CD4-positive, alpha-beta T cell treated with Interleukin-1 beta for 1 hour (primary cell): ENCODE data around the gene SDR42E2.
"Not testable (repeated sequence)": the region's sequence is repeated elsewhere in the genome, so short reads cannot be mapped to it uniquely, and the experiment has no call there.

Source experiments
- DNase-seq, 2 donors: peaks; one replicate each; pipeline ENCODE4 v3.0.0-alpha.2; 2020 to 2022

SDR42E2 gene

DNA sequence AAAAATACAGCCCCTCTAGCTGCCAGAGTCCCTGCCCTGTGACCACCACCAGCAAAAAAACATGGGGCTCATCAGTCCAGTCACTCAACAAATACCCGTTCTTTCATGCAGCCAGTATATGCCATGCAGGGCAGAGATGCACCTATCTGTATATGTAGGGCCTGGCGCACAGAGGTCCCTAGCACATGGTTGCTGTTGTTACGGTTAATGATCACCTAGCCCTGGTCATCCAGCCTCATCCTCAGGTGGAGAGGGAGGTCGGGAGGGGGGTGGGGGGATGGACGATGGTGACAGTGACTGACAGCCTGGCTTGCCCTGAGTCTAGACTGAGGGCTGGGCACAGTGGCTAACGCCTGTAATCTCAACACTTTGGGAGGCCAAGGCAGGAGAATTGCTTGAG is 1.5 kb downstream of the SDR42E2 start:
- no peak for DNase-seq

DNA sequence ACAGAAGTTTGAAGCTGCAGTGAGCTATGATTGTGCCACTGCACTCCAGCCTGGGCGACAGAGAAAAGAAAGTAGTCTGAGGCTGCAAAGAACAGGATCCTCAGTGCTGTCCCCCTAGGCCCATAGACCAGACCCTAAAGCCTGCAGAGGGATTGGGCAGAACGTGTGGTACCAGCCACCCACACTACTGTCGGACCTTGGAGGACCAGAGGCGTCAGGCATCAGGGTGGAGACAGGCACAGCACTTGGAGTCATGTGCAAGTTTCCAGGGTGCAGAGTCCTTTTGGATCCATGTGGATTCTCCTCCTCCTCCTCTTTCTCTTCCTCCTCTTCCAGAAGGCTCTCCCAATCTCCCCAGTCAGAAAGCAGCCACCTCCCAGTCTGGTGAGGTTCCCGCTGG is 2.2 kb downstream of the SDR42E2 start:
- DNase-seq, result no peak

DNA sequence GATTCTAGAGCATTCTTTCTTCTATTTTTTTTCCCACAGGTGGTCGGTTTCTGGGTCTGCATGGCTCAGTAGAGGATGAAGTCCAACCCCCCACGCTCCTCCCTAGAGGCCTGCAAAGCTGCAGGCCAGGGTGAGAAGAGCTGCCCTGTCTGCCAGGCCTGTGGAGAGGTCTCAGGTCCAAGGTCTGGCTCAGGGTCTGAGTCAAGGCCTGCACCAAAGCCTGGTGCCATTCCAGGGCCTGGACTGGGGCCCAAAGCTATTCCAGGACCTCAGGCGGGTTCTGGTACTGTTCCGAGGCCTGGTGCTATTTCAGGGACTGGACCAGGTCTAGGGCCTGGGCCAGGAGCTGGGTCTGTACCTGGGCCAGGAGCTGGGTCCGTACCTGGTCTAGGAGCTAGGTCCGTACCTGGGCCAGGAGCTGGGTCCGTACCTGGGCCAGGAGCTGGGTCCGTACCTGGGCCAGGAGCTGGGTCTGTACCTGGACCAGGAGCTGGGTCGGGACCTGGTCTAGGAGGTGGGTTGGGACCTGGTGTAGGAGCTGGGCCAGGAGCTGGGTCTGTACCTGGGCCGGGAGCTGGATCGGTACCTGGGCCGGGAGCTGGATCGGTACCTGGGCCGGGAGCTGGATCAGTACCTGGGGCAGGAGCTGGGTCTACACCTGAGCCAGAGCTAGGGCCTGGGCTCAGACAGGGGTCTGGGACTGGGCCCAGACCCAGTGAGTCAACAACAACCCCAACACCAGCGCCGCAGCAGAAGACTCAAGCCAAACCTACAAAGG is 3.4 kb downstream of the SDR42E2 start:
- DNase-seq, result no peak

DNA sequence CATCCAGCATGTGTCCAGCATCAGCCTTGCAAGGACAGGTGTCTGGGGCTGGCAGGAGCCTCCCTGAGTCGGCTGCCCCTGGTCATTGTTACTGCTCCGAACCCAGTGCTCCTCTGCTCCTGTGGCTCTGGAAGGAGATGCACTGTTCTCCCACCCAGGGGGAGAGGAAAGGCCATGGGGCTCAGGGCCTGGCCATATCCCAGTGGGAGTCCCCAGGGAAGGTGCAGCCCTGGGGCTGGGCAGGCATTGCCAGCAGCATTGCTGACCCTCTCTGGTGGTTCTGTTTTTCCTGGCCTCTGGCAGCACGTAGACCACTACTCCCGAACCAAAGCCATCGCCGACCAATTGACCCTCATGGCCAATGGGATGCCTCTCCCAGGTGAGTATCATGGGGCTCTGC is 9.6 kb downstream of the SDR42E2 start:
- no peak for DNase-seq

DNA sequence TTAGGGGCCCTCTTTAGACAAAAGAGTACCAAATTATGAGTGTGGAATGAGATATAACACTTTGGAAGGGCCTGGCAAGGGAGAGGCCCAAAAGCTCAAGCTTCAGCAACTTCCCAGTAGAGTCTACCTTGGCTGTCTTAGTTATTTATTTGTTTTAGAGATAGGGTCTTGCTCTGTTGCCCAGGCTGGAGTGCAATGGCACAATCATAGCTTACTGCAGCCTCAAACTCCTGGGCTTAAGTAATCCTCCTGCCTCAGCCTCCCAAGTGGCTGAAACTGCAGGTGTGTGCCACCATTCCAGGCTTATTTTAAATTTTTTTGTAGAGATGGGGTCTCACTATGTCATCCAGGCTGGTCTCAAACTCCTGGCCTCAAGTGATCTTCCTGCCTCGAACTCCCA is 10.3 kb downstream of the SDR42E2 start:
- not testable (repeated sequence) for DNase-seq

DNA sequence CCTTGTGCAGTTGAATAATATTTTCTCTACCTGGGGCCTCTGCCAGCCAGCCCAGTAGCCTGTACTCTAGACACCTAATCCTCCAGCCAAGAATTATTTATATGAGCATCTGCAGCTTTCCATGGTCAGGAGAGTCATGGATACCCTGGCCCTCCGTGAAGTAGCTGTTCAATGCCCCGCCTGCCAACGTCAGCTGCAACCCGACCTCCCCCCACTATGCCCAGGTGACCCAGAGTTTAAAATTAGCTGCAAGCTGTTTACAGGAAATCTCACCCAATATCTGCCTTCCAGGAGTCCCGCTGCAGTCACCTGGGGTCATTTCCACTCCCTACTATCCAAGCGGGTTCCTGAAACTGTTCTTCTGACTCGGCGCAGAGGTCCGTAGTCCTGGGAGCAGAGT is 12.3 kb downstream of the SDR42E2 start:
- DNase-seq, result no peak

DNA sequence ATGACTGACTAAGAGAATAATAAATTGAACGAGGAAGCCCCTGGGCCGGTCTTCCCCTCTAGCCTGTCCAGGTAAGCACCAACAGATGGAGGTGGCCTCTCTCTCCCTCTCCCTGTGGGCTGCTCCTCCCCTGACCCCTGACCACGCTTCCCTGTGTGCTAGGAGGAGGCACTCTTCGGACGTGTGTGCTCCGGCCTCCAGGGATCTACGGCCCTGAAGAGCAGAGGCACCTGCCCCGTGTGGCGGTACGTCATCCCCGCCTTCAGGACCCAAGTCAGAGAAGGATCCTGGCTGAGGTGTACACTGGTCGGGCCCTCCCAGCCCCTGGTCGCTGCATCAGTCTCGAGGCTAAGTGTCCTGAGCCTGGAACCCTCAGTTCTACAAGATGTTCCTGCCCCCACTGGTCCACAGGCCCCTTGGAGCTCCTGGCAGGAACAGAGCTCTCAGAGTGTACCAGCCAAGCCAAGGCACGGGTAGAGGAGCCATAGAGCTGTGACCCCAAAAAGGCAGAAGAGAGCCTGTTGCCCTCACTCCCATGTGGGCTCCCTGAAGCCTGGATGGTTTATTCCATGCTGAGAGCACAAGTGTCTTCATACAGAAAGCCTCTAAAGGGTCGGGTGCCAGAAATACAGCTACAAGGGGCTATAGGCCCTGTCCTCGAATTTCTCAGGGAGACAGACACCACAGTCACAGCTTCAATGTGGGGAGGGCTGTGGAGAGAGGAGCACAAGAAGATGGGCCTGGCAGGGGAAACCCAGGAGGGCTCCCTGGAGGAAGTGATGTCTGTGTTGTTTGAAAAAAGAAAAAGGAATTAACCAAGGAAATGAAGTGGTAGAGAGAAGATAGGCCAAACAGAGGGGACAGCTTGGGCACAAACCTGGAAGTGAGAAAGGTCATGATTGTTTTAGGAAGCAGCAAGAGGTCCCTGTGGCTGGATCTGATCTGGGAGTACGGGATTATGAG is 15.9 kb downstream of the SDR42E2 start:
- DNase-seq, result no peak

DNA sequence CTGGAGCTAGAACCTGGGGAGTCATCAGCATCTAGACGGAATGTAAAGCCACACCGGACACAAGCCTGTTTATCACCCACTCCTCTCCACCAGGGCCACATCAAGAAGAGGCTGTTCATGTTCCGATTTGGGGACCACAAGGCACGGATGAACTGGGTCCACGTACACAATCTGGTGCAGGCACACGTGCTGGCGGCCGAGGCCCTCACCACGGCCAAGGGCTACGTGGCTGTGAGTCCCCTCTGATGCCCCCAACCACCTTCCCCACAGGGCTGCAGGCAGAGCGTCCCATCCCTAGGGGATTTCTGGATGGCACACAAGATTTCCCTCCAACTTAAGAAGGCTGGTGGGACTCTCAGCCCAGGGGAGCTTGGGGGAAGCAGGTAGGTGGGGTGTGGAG is 19.1 kb downstream of the SDR42E2 start:
- DNase-seq, result no peak

DNA sequence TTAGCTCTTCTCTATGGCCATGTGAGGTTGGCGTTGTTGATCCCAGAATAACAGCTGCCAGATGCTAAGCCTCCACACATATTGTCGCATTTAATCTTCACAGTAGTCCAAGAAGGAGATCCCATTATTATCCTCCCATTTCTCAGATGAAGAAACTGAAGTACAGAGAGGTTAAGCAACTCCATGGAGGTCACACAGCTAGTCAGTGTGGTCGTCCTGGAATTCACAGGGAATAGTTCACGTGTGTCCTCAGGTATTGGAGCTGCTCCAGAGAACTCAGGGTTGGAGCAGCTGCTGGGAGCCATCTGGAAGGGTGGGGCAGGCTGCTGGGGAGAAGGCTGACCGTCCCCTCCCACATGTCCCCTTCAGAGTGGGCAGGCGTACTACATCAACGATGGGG is 19.5 kb downstream of the SDR42E2 start:
- no peak for DNase-seq

DNA sequence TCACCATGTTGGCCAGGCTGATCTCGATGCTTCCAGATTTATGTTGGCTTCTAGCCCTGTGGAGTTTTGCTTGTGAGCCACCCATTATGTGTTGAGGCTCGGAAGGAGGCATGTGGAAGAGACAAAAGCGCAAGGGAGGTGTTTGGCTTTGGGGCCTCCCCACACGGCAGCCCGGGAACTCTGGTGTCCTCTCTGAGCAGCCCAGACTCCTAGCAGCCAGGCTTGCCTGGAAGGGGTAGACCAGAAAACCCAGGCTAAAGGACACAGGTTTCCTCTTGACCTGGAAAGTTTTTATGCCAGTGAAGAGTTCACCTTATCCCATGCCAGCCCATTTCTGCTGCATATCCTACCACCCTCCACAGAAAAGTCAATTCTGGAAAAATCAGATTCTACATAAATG is 21.0 kb downstream of the SDR42E2 start:
- DNase-seq, result no peak

DNA sequence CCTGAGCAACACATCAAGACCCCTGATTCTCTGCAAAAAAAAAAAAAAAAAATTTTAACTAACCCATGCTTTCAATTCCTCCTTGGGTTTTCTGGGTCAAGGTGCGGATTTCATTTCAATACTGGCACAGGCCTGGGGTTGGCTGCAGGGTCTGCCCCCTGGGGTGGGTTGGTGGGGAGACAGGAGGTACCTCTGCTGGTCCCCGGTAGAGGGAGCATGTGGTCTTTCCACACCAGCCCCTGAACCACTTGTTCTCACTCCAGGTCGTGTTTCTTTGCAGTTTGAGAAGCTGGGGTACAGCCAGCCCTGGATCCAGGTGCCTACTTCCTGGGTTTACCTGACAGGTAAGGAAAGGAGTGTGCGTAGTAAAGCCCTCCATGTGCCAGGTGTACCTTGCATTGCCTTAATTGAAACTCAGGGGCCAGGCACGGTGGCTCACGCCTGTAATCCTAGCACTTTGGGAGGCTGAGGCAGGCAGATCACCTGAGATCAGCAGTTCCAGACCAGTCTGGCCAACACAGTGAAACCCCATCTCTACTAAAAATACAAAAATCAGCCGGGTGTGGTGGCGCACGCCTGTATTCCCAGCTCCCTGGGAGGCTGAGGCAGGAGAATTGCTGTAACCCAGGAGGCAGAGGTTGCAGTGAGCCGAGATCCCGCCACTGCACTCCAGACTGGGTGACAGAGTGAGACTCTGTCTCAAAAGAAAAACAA is 21.8 kb downstream of the SDR42E2 start:
- peak; percentile 21 to 32 for DNase-seq

DNA sequence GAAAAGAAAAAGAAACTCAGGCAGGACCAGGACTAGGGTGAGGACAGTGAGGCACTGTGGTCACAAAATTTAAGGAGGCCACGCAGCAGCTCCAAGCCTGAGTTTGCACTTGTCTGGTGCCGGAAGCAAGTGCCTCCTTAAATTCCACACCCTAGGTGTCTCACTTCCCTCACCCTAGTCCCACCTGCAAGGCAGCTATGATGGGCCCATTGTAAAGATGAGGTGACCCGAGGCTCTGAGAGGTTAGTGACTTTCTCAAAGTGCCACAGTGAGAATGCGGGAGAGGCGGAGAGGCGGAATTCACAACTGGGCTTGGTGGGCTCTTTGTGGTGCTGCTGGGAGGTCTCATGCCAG is 22.3 kb downstream of the SDR42E2 start:
- no peak for DNase-seq

DNA sequence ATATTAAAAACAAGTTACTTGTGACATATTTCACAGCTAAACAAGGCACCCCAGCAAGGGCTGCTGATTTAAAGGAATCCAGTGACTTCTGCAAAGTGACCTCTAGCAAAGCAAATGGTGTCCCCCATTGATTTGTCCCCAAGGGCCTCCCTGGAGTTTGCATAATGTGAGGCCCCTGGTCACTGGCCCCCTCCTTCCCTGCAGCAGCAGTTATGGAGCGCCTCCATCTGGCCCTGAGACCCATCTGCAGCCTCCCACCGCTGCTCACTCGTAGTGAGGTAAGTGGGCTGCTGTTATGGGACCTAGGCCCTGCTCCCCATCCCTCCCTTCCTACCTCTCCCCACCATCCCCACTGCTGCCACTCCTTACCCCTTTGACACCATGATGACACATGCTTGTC is 24.2 kb downstream of the SDR42E2 start:
- no peak for DNase-seq

DNA sequence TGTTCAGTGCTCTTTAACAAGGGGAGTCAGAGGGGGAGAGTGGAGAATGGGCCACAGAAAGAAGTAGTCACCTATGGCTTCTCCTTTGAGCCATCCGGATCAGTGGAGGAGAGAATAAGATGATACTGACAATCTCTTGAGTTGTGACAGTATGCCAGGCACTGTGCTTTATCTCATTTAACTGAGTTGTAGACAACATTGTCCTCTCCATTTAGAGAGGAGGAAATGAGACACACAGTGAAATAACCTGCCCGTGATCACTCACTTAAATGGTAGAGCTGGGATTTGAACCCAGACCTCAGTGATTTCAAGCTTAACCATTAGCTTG is 25.9 kb downstream of the SDR42E2 start:
- no peak for DNase-seq

DNA sequence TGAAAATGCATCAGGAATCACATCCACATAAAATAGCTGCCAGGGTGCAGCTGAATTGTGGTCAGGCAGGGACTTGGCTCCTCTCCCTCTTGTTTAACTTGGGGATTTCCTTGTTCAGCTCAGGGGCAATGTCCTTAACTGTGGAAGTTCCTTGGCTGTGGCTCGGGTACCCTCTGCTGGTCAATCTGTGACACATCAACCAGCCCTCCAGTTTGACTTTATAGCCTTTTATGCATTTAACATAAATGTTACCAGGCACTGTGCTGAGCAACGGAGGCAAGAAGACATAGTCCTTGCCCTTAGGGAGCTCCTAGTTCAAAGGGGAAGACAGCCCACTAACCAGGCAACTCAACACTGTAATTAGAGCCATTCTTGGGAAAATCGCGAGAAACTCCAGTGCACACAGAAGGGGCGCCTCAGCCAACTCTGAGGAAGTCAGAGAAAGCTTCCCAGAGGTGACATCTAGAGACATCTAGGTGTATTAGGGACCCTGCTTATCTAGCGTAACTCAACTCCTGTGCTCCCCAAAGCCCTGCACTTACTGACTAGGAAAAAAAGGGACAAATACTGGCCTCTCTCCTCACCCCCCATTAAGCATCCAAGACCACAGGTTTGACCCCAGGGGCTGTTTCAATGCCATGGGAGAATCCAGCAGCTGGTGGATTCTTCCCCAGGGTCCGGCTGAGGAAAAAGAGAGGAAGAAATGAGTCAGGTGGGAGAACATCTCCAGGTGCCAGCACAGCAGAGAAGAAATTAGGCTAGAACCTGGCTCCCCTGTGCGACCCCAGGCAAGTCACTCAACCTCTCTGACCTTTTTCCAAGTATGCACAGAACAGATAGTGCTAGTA is 26.5 kb downstream of the SDR42E2 start:
- peak; percentile 79 to 81 for DNase-seq

DNA sequence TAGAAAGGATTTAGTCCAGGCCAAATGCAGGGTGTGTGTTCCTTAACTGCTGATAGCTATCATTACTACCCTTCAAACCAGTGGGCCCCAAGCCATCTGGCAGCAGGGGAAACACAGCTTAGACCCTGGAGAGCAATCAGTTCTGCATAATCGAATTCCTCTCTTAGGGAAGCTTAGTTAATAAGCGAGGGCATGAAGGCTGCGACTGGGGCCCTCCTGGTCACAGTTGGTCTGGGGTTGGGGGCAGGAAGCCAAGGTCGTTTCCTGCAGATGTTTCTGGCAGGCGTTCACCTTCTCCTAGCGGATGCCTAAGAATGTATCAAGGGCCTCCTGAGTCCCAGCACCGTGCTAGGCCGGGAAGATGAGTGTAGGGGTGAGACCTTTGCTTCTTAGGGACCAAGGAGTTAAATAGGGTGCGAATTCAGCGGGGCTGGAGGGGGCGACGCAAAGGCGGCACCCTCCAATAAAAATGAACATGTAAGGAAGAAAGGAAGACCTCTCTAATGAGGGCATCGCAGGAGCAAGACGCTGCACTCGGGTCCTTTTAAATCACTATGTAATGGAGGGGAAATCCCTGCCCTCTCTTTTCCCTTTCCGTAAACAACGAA is 27.3 kb downstream of the SDR42E2 start:
- DNase-seq, result no peak

DNA sequence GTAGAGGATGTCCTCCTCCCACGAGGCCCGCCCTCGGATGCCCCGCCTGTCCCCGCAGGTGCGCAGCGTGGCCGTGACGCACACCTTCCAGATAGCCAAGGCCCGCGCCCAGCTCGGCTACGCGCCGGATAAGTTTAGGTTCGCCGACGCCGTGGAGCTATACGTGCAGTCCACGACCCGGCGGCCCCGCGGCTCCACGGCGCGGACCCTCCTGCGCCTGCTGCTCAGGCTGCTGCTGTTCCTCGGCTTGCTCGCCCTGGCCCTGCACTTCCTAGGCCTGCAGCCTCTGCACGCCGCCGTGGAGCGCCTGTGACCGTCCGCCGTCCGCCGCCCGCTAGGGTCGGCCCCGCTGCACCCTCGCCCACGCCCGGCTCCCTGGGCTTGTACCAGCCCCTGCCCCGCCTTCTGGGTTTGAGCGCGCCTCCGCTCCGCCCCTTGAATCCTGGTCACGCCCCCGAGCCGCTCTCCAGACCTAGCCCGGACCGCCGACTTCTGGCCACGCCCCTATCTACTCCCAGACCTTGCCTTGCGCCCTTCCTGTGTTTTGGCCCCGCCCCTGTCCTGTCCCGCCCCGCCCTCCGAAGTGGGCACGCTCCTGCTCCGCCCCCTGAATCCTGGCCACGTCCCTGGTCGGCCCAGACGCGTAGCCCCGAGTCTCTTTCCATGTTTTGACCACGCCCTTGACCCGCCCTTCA is 27.9 kb downstream of the SDR42E2 start:
- DNase-seq, result peak; percentile 93 to 99

DNA sequence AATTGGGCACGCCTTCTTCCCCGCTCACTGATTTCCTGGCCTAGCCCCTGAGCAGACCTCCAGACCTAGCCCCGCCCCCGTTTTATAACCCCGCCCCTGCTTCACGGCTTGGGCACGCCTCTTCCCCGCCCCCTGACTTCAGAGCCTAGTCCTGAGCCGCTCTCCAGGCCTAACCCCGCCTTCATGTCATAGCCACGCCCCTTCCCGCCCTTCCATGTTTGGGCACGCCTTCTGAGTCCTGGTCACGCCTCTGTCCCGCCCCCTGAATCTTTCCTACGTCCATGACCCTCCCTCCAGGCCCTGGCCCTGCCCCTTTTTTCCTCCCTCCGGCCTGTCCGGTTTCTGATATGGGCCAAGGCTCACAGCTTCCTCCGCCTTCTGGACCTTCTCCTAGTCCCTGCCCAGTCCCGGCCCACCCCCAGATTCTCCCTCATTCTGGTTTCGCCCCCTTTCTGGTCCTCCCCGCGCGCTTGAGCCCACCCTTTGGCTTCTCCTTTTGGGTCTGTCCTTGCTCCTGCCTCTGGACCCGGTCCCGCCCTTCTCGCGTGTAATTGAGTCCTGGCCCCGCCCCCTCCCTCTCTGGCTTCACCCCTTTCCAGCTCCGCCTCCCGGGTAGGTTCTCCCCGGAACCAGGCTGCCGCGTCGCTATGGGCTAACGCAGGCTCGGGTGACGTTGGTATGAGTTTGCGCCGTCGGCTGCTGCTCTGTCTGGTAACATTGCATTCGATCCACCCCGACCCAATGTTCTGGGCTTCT is 28.6 kb downstream of the SDR42E2 start:
- peak; percentile 99 to 100 for DNase-seq

DNA sequence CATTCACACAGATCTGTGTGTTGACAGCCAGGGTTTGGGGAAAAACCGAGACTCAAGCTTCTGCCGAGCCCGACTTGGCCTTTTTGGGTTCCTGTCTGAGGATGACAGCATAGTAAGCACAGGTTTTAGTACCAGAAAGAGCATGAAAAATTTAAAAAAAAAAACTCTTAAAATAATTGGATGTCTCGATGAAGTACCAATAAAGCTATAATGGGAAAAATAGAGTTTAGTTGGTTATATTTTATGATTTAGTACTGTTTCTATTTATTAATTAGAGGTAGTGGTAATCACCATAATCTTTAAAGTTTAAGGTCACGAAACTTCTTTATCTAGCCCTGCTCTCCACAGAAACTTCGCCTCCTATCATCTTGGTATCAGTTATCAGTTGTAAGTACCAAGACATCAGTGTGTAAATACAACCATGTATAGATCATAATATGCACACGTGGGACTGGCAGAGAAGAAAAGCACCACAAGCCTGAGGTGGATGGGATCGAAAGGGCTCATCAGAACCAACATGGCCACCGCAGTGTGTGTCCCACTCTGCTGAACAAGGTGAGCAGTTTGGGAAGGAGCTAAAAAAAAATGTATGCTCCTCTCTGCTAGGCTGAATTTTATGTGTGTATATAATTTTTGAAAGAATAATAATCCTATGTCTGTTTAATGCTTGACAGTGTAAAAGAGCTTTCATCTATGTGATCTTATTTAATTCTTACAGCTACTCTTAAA is 29.4 kb downstream of the SDR42E2 start:
- DNase-seq, result peak; percentile 44 to 64
